Hippocampal formation (tissue), 2 donors: Measurements from ENCODE around the gene CDC20B.

Experiments
- DNase-seq, 2 donors: peaks; one replicate each; lab custom pipeline; 2025; lab: John Stamatoyannopoulos, UW

CDC20B gene

GRCh38 chr5:55172937-55173686 is at the start of gene CDC20B:
TSS of gene CDC20B (minus strand) at chr5:55173177. CDS start at chr5:55173000, 177 bp downstream.
- peak; percentile 6 to 48 for DNase-seq

- no peak for DNase-seq
These were observed 49.4 kb upstream of the CDC20B start for GRCh38 chr5:55222092-55222984.

GRCh38 chr5:55220433-55221185 is 47.6 kb upstream of the CDC20B start:
- no peak for DNase-seq

GRCh38 chr5:55219770-55220169 is 46.8 kb upstream of the CDC20B start:
- DNase-seq, result no peak

GRCh38 chr5:55218967-55219366 is 46.0 kb upstream of the CDC20B start:
- DNase-seq, result no peak

- DNase-seq, result no peak
These were observed 38.4 kb upstream of the CDC20B start for GRCh38 chr5:55211184-55211874.

- DNase-seq, result no peak
These were observed 32.0 kb upstream of the CDC20B start for GRCh38 chr5:55205001-55205400.

GRCh38 chr5:55191165-55191564 is 18.2 kb upstream of the CDC20B start:
- DNase-seq, result no peak

GRCh38 chr5:55188656-55189540 is 15.9 kb upstream of the CDC20B start:
- DNase-seq, result no peak

- no peak for DNase-seq
These were observed 14.4 kb upstream of the CDC20B start for GRCh38 chr5:55187370-55187769.

GRCh38 chr5:55180016-55180415 is 7.0 kb upstream of the CDC20B start:
- no peak for DNase-seq

GRCh38 chr5:55177078-55177477 is 4.1 kb upstream of the CDC20B start:
- no peak for DNase-seq

GRCh38 chr5:55176176-55176818 is 3.3 kb upstream of the CDC20B start:
- DNase-seq, result no peak

GRCh38 chr5:55175781-55176175 is 2.8 kb upstream of the CDC20B start:
- DNase-seq, result no peak

- no peak for DNase-seq
These were observed 782 bp upstream of the CDC20B start for GRCh38 chr5:55173687-55174230.

- peak; percentile 27 to 76 for DNase-seq
These were observed 702 bp downstream of the CDC20B start for GRCh38 chr5:55172051-55172899.

- DNase-seq, result no peak
These were observed 1.5 kb downstream of the CDC20B start for GRCh38 chr5:55171471-55171870.

GRCh38 chr5:55162666-55163065 is 10.3 kb downstream of the CDC20B start:
- DNase-seq, result no peak
